ENCODE measurements around the gene RPRD1B. TPM values are rescaled to one million over a fixed set of nuclear protein-coding genes. Genes with fewer than 3 reads are reported as not detected.
A peak's percentile ranks its signal among the peaks of the same experiment; 100 is the strongest.

Gene RPRD1B
- total and polyA plus RNA-seq, 2 donors (not counting 3 experiments of a cell fraction or from before 2014, with no cell fraction given), result 13.0 to 29.3 TPM

GRCh38 chr20:38133680-38134426 is 100.3 kb downstream of the RPRD1B start:
- CTCF ChIA-PET, result interaction anchor here (1.0 to 4.4 kb wide), 9 partner anchors 8 to 87 kb away, joined by 3 to 42 read pairs (median 5); no protein-coding TSS in a partner anchor
- intact Hi-C loops (cut with micrococcal nuclease) (loop anchor here (1.0 kb wide), 5 partner anchors 9 to 61 kb away; partner anchors contain the start of gene TGM2), dilution Hi-C loops (cut with MboI; ENCODE audit: extremely low pct_ligation_motif_present, low sequenced_read_pairs) (no loop called here)
- H3K79me2 ChIP-seq (ENCODE audit: control insufficient read depth, insufficient read depth, low read length), result no peaks in the 10 kb centered on the region
- H4K20me1 ChIP-seq (replicated peaks; ENCODE audit: control insufficient read depth, extremely low read depth, insufficient read depth, low read length), result no peaks in the 10 kb centered on the region
- H3K9ac ChIP-seq (replicated peaks; ENCODE audit: extremely low read depth, insufficient read depth, low read length), result peak overlapping the region; percentile 51
- H3K27ac ChIP-seq (ENCODE audit: insufficient read depth, low read depth, low read length), result peak overlapping the region; percentile 88
- no TSS peak for BruUV-seq (replicated peaks)
- peaks cover 46% of the 10 kb centered on the region for H3K4me1 ChIP-seq (ENCODE audit: control insufficient read depth, extremely low read depth, insufficient read depth, low read length)
- TF ChIP-seq EZH2 (IDR thresholded peaks at IDR 0.05; ENCODE audit: borderline replicate concordance, low read depth, low read length, severe bottlenecking) (no peak), MAX (IDR thresholded peaks at IDR 0.05; ENCODE audit: insufficient read depth, insufficient read length) (no peak), POLR2A (IDR thresholded peaks at IDR 0.05; ENCODE audit: low read depth, low read length) (no peak), MYC (IDR thresholded peaks at IDR 0.05; ENCODE audit: low read depth, low read length) (no peak), POLR2AphosphoS5 (IDR thresholded peaks at IDR 0.05; ENCODE audit: insufficient read depth, low read depth, low read length) (no peak), FOS (IDR thresholded peaks at IDR 0.05; ENCODE audit: borderline replicate concordance, insufficient read depth, low read length) (no peak), GATA2 (IDR thresholded peaks at IDR 0.05; ENCODE audit: insufficient read depth, insufficient read length, low read depth, low read length) (no peak), JUN (IDR thresholded peaks at IDR 0.05; ENCODE audit: borderline replicate concordance, insufficient read depth, insufficient read length, low read depth) (no peak)
- TF ChIP-seq, protein P1, sequence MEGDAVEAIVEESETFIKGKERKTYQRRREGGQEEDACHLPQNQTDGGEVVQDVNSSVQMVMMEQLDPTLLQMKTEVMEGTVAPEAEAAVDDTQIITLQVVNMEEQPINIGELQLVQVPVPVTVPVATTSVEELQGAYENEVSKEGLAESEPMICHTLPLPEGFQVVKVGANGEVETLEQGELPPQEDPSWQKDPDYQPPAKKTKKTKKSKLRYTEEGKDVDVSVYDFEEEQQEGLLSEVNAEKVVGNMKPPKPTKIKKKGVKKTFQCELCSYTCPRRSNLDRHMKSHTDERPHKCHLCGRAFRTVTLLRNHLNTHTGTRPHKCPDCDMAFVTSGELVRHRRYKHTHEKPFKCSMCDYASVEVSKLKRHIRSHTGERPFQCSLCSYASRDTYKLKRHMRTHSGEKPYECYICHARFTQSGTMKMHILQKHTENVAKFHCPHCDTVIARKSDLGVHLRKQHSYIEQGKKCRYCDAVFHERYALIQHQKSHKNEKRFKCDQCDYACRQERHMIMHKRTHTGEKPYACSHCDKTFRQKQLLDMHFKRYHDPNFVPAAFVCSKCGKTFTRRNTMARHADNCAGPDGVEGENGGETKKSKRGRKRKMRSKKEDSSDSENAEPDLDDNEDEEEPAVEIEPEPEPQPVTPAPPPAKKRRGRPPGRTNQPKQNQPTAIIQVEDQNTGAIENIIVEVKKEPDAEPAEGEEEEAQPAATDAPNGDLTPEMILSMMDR (IDR thresholded peaks at IDR 0.05; ENCODE audit: extremely low read depth in 1 of 2, insufficient read depth in 1 of 2, low read depth in 1 of 2, low read length in 2 of 2), result no peak
- H3K9me1 ChIP-seq (replicated peaks; ENCODE audit: control insufficient read depth, extremely low read depth, insufficient read depth, low read length), result no peaks in the 10 kb centered on the region
- POLR2A ChIA-PET, result interaction anchor here (0.7 to 1.7 kb wide), 4 partner anchors 9 to 76 kb away, joined by 3 to 6 read pairs (median 4); no protein-coding TSS in a partner anchor
- peaks cover 30 to 69% of the 10 kb centered on the region in 2 experiments for H3K36me3 ChIP-seq (ENCODE audit: control insufficient read depth in 2 of 2, extremely low read depth in 1 of 2, insufficient read depth in 2 of 2, low read length in 2 of 2)
- H3K4me2 ChIP-seq (ENCODE audit: insufficient read depth, low read length), result peak overlapping the region; percentile 18
- no peaks in the 10 kb centered on the region for H3K9me3 ChIP-seq (replicated peaks; ENCODE audit: control insufficient read depth, insufficient read depth, low read length)
- no peak overlapping the region for H3K4me3 ChIP-seq (replicated peaks in 1 of 3; ENCODE audit: insufficient read depth in 1 of 3, low read depth in 1 of 3, low read length in 3 of 3)
- no peaks in the 10 kb centered on the region for H3K27me3 ChIP-seq (ENCODE audit: control insufficient read depth in 2 of 2, insufficient read depth in 2 of 2, low read length in 2 of 2)
- H2AFZ ChIP-seq (ENCODE audit: low read depth, low read length), result no peak overlapping the region
- DNase-seq (ENCODE audit: low read depth, low spot score), result no peak
- FAIRE-seq, result no peak
